ENCODE results near the gene CAMK2D. TPM values are rescaled to one million over a fixed set of nuclear protein-coding genes. Genes with fewer than 3 reads are reported as not detected.
A peak's percentile ranks its signal among the peaks of the same experiment; 100 is the strongest.

The CAMK2D gene
- total RNA-seq, 1 experiment from 2014 or later: 165 TPM

DNA sequence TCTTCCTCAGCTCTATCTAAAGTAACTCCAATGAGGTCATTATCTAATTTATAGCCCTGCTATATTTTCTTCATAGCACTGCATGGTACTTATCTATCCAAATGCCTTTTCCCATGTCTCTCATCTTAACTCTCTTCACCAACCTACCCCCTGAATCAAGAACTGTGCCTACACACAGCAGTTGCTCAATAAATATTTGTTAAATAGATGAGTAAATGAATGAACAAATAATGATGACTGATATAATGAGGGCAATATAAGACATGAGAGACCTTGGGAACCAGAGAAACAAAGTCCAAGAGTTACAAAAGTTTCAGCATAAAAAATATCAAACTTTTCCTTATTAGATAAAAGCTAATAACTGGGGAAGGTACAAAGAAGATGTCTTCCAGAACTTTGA is 19.6 kb downstream of the CAMK2D start:
- no peak overlapping the region for H3K4me3 ChIP-seq (ENCODE audit: low read length)
- no peak overlapping the region for H3K27ac ChIP-seq (ENCODE audit: low read length)
- H3K79me2 ChIP-seq (ENCODE audit: low read length): peaks cover 98% of the 10 kb centered on the region
- H4K20me1 ChIP-seq (ENCODE audit: insufficient read depth, low read depth, low read length): no peaks in the 10 kb centered on the region
- peaks cover 32% of the 10 kb centered on the region for H3K4me1 ChIP-seq (ENCODE audit: low read length)
- H3K36me3 ChIP-seq (ENCODE audit: insufficient read depth, low read length): peaks cover 80% of the 10 kb centered on the region
- H2AFZ ChIP-seq (ENCODE audit: low read length): no peak overlapping the region
- no peak overlapping the region for H3K4me2 ChIP-seq (ENCODE audit: low read depth, low read length, poor library complexity, severe bottlenecking)
- H3K9me3 ChIP-seq (ENCODE audit: low read length): no peaks in the 10 kb centered on the region
- H3K9me2 ChIP-seq (replicated peaks; ENCODE audit: insufficient read depth, low read length): no peaks in the 10 kb centered on the region
- H3K9ac ChIP-seq (ENCODE audit: low read length): no peak overlapping the region
- H3K27me3 ChIP-seq (ENCODE audit: low read length): no peaks in the 10 kb centered on the region
- no peak for DNase-seq

DNA sequence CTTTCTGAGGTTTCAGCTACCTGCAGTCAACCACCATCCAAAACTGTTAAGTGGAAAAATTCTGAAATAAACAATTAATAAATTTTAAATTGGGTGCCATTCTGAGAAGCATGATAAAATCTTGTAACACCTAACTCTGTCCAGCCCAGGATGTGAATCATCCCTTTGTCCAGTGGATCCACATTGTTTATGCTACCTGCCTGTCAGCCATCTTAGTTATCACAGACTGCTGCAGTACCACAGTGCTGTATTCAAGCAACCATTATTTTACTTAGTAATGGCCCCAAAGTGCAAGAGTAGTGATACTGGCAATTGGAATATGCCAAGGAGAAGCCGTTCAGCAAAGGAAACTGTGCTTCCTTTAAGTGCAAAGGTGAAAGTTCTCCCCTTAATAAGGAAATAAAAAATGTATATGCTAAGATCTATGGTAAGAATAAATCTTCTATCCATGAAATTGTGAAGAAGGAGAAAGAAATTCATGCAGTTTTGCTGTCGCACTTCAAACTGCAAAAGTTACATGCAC is 20.6 kb downstream of the CAMK2D start:
- no peak overlapping the region for H3K27ac ChIP-seq (ENCODE audit: low read length)
- H4K20me1 ChIP-seq (ENCODE audit: insufficient read depth, low read depth, low read length): no peaks in the 10 kb centered on the region
- peaks cover 99% of the 10 kb centered on the region for H3K79me2 ChIP-seq (ENCODE audit: low read length)
- H3K4me1 ChIP-seq (ENCODE audit: low read length): peaks cover 32% of the 10 kb centered on the region
- no peak overlapping the region for H2AFZ ChIP-seq (ENCODE audit: low read length)
- no peak overlapping the region for H3K4me3 ChIP-seq (ENCODE audit: low read length)
- no peaks in the 10 kb centered on the region for H3K9me3 ChIP-seq (ENCODE audit: low read length)
- DNase-seq: no peak
- no peak overlapping the region for H3K4me2 ChIP-seq (ENCODE audit: low read depth, low read length, poor library complexity, severe bottlenecking)
- no peaks in the 10 kb centered on the region for H3K27me3 ChIP-seq (ENCODE audit: low read length)
- no peak overlapping the region for H3K9ac ChIP-seq (ENCODE audit: low read length)
- peaks cover 84% of the 10 kb centered on the region for H3K36me3 ChIP-seq (ENCODE audit: insufficient read depth, low read length)
- no peaks in the 10 kb centered on the region for H3K9me2 ChIP-seq (replicated peaks; ENCODE audit: insufficient read depth, low read length)

DNA sequence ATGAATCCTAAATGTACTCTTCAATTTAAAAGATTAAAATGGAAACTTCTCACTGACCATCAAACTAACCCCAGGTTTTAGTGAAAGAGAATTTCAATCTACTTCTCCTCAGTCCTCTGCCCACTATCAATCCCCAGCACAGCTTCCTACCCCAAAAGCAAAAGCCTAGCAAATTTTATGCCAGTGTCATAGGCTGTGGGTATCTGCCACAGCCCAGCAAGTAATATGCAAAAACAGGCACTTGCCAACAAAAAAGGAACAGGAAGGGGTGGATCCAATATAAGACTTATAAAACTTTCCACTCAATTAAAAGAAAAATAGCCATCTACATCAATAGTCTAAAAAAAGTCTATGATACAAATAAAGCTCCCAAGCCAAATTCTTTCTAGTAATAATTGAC is 22.3 kb downstream of the CAMK2D start:
- Histone ChIP-seq H3K27ac (ENCODE audit: low read length) (peak overlapping the region; percentile 12; the same call in 1 of the 2 replicates), H3K9me2 (replicated peaks; ENCODE audit: insufficient read depth, low read length) (no peaks in the 10 kb centered on the region), H2AFZ (ENCODE audit: low read length) (no peak overlapping the region), H4K20me1 (ENCODE audit: insufficient read depth, low read depth, low read length) (no peaks in the 10 kb centered on the region), H3K4me2 (ENCODE audit: low read depth, low read length, poor library complexity, severe bottlenecking) (no peak overlapping the region), H3K9me3 (ENCODE audit: low read length) (no peaks in the 10 kb centered on the region), H3K27me3 (ENCODE audit: low read length) (no peaks in the 10 kb centered on the region), H3K4me3 (ENCODE audit: low read length) (no peak overlapping the region), H3K4me1 (ENCODE audit: low read length) (peaks cover 32% of the 10 kb centered on the region), H3K9ac (ENCODE audit: low read length) (no peak overlapping the region), H3K79me2 (ENCODE audit: low read length) (peaks cover 99% of the 10 kb centered on the region), H3K36me3 (ENCODE audit: insufficient read depth, low read length) (peaks cover 82% of the 10 kb centered on the region)
- no peak for DNase-seq

- no peak overlapping the region for H3K9ac ChIP-seq (ENCODE audit: low read length)
- H4K20me1 ChIP-seq (ENCODE audit: insufficient read depth, low read depth, low read length): no peaks in the 10 kb centered on the region
- H2AFZ ChIP-seq (ENCODE audit: low read length): no peak overlapping the region
- no peak overlapping the region for H3K4me3 ChIP-seq (ENCODE audit: low read length)
- no peak overlapping the region for H3K27ac ChIP-seq (ENCODE audit: low read length)
- H3K4me2 ChIP-seq (ENCODE audit: low read depth, low read length, poor library complexity, severe bottlenecking): no peak overlapping the region
- H3K9me2 ChIP-seq (replicated peaks; ENCODE audit: insufficient read depth, low read length): no peaks in the 10 kb centered on the region
- DNase-seq: no peak
- peaks cover 82% of the 10 kb centered on the region for H3K36me3 ChIP-seq (ENCODE audit: insufficient read depth, low read length)
- no peaks in the 10 kb centered on the region for H3K9me3 ChIP-seq (ENCODE audit: low read length)
- H3K27me3 ChIP-seq (ENCODE audit: low read length): no peaks in the 10 kb centered on the region
- peaks cover 99% of the 10 kb centered on the region for H3K79me2 ChIP-seq (ENCODE audit: low read length)
- peaks cover 36% of the 10 kb centered on the region for H3K4me1 ChIP-seq (ENCODE audit: low read length)
These were observed 23.3 kb downstream of the CAMK2D start for GRCh38 chr4:113738251-113738650.

DNA sequence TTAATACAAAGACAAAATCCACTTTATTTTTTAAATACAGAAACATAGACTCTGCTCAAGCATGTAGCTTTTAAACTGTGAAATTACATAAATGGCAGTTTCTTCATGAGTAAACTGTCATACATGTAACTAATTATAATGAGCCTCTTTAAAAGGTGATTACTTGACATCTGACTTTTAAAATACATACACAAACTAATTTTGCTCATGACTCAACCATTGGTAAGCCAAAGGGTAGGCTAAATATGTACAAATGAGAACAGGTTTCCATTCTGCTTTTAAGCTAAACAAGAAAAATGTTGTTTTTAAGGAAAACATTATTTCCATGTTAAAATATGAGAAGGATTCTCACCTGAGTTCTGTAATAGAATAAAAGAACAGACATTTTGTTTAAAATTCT is 27.9 kb downstream of the CAMK2D start:
- H3K9ac ChIP-seq (ENCODE audit: low read length): no peak overlapping the region
- H3K27me3 ChIP-seq (ENCODE audit: low read length): no peaks in the 10 kb centered on the region
- H3K27ac ChIP-seq (ENCODE audit: low read length): no peak overlapping the region
- no peak overlapping the region for H3K4me3 ChIP-seq (ENCODE audit: low read length)
- H3K36me3 ChIP-seq (ENCODE audit: insufficient read depth, low read length): peaks cover 60% of the 10 kb centered on the region
- no peaks in the 10 kb centered on the region for H3K9me2 ChIP-seq (replicated peaks; ENCODE audit: insufficient read depth, low read length)
- H3K9me3 ChIP-seq (ENCODE audit: low read length): no peaks in the 10 kb centered on the region
- H2AFZ ChIP-seq (ENCODE audit: low read length): no peak overlapping the region
- H3K4me2 ChIP-seq (ENCODE audit: low read depth, low read length, poor library complexity, severe bottlenecking): no peak overlapping the region
- H3K79me2 ChIP-seq (ENCODE audit: low read length): peaks cover 100% of the 10 kb centered on the region
- no peak for DNase-seq
- 0 out of 2 replicates have a peak, but pooled peaks cover 3% of the 10 kb centered on the region for H4K20me1 ChIP-seq (ENCODE audit: insufficient read depth, low read depth, low read length)
- H3K4me1 ChIP-seq (ENCODE audit: low read length): peaks cover 35% of the 10 kb centered on the region

GRCh38 chr4:113732967-113733527 is 28.5 kb downstream of the CAMK2D start:
- Histone ChIP-seq H3K79me2 (ENCODE audit: low read length) (peaks cover 100% of the 10 kb centered on the region), H3K9me3 (ENCODE audit: low read length) (no peaks in the 10 kb centered on the region), H3K9me2 (replicated peaks; ENCODE audit: insufficient read depth, low read length) (no peaks in the 10 kb centered on the region), H3K9ac (ENCODE audit: low read length) (no peak overlapping the region), H3K27me3 (ENCODE audit: low read length) (no peaks in the 10 kb centered on the region), H4K20me1 (ENCODE audit: insufficient read depth, low read depth, low read length) (0 out of 2 replicates have a peak, but pooled peaks cover 3% of the 10 kb centered on the region), H3K36me3 (ENCODE audit: insufficient read depth, low read length) (peaks cover 56% of the 10 kb centered on the region), H3K4me2 (ENCODE audit: low read depth, low read length, poor library complexity, severe bottlenecking) (no peak overlapping the region), H3K4me3 (ENCODE audit: low read length) (no peak overlapping the region), H2AFZ (ENCODE audit: low read length) (no peak overlapping the region), H3K4me1 (ENCODE audit: low read length) (peaks cover 41% of the 10 kb centered on the region), H3K27ac (ENCODE audit: low read length) (no peak overlapping the region)
- DNase-seq: no peak

DNA sequence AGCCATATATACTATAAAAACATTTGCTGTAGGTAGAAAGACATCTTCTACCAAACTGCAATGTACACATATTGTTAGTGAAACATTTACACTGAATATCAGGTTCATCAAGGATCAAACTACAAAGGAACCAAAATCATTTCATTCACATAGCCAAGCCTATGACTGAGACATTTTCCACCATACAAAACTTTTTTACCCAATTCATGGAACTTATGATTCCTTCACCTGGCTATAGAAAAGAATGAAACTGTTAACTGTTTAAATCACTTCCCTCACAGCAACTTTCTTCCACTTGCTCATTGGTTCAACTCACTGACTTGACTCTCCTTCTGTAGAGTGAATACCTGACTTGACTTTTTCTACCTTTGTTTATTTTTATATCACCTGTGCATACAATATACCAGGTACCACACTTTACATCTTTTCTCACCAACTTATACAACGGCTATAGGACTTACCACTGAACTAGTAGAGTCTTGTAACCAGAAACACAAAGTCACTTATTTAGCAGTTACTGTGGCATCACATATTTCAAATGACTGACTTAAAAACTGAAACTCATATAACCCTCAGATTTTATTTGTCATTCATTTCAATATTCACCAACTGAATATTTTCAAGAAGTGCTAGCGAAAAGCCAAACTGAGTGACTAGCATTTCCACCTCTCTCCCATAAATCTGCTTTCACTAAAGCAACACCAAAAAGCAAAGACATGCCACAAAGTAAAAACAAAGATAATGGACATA is 30.9 kb downstream of the CAMK2D start:
- Histone ChIP-seq H3K4me2 (ENCODE audit: low read depth, low read length, poor library complexity, severe bottlenecking) (no peak overlapping the region), H3K9me3 (ENCODE audit: low read length) (no peaks in the 10 kb centered on the region), H3K27me3 (ENCODE audit: low read length) (no peaks in the 10 kb centered on the region), H4K20me1 (ENCODE audit: insufficient read depth, low read depth, low read length) (0 out of 2 replicates have a peak, but pooled peaks cover 3% of the 10 kb centered on the region), H2AFZ (ENCODE audit: low read length) (no peak overlapping the region), H3K79me2 (ENCODE audit: low read length) (peaks cover 100% of the 10 kb centered on the region), H3K36me3 (ENCODE audit: insufficient read depth, low read length) (peaks cover 34% of the 10 kb centered on the region), H3K9me2 (replicated peaks; ENCODE audit: insufficient read depth, low read length) (no peaks in the 10 kb centered on the region), H3K9ac (ENCODE audit: low read length) (no peak overlapping the region), H3K27ac (ENCODE audit: low read length) (no peak overlapping the region), H3K4me3 (ENCODE audit: low read length) (no peak overlapping the region), H3K4me1 (ENCODE audit: low read length) (peaks cover 65% of the 10 kb centered on the region)
- no peak for DNase-seq

- peaks cover 99% of the 10 kb centered on the region for H3K79me2 ChIP-seq (ENCODE audit: low read length)
These were observed 33.7 kb downstream of the CAMK2D start for GRCh38 chr4:113727802-113728201.

More at GRCh38 chr4:113727802-113728201, 33.7 kb downstream of the CAMK2D start:
- Histone ChIP-seq H3K9me3 (ENCODE audit: low read length) (no peaks in the 10 kb centered on the region), H3K27ac (ENCODE audit: low read length) (peak overlapping the region; percentile 40), H3K4me1 (ENCODE audit: low read length) (peaks cover 79% of the 10 kb centered on the region), H3K27me3 (ENCODE audit: low read length) (no peaks in the 10 kb centered on the region), H3K9ac (ENCODE audit: low read length) (no peak overlapping the region), H2AFZ (ENCODE audit: low read length) (no peak overlapping the region), H3K4me3 (ENCODE audit: low read length) (no peak overlapping the region), H4K20me1 (ENCODE audit: insufficient read depth, low read depth, low read length) (0 out of 2 replicates have a peak, but pooled peaks cover 3% of the 10 kb centered on the region), H3K9me2 (replicated peaks; ENCODE audit: insufficient read depth, low read length) (no peaks in the 10 kb centered on the region), H3K4me2 (ENCODE audit: low read depth, low read length, poor library complexity, severe bottlenecking) (peak overlapping the region; percentile 10), H3K36me3 (ENCODE audit: insufficient read depth, low read length) (peaks cover 11% of the 10 kb centered on the region)
- no peak for DNase-seq

Data from Karpas-422 (cell line).